NCI-H2081 treated with DMSO at 0.1 percent for 48 hours (cell line): ENCODE measurements around the gene NR1D1.

Source experiments
- DNase-seq: peaks from one replicate; lab custom pipeline; 2025; lab: John Stamatoyannopoulos, UW

The NR1D1 gene

DNA sequence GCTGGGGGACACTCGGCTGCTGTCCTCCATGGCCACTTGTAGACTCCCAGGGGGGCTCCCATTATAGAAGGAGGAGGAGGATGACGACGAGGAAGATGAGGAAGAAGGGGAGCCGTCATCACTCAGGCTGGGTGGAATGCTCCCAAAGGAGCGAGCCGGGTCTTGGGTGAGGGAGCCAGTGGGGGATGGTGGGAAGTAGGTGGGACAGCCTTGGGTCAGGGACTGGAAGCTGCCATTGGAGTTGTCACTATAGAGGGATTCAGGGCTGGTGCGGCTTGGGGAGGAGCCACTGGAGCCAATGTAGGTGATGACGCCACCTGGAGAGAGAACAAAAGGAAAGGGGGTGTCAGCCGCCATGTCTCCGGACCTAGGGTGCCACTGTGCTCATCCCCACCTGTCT, 3.3 kb downstream of the NR1D1 start:
- no peak for DNase-seq

DNA sequence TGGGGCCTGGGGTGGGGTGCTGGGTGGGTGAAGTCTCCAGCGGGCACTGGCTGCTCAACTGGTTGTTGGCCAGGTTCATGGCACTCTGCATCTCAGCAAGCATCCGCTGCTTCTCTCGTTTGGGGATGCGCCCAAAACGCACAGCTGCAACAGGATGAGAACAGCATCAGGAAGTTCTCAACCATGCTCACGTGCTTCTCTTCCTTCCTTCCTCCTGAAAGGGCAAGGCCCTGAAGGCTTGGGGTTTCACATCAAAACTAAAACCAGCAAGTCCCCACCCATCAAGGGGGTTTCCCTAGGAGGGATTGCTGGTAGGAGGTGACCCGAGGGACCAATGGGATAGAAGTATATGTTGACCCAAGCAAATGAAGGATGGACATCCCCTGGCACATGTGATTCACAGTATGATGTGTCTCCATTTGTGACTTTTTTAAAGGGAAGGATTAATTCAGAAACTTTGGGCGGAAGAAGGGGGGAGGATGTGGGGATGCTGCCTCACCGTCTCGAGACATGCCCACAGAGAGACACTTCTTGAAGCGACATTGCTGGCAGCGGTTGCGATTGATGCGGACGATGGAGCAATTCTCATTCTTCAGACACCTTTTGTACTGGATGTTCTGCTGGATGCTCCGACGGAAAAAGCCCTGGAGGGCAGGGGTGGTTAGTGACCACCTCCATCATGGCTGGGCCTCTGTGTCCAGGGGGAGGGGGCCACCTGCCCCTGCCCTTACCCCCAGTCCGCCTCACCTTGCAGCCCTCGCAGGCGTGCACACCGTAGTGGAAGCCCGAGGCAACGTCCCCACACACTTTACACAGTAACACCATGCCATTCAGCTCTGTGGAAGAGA, 4.2 kb downstream of the NR1D1 start:
- DNase-seq = no peak

DNA sequence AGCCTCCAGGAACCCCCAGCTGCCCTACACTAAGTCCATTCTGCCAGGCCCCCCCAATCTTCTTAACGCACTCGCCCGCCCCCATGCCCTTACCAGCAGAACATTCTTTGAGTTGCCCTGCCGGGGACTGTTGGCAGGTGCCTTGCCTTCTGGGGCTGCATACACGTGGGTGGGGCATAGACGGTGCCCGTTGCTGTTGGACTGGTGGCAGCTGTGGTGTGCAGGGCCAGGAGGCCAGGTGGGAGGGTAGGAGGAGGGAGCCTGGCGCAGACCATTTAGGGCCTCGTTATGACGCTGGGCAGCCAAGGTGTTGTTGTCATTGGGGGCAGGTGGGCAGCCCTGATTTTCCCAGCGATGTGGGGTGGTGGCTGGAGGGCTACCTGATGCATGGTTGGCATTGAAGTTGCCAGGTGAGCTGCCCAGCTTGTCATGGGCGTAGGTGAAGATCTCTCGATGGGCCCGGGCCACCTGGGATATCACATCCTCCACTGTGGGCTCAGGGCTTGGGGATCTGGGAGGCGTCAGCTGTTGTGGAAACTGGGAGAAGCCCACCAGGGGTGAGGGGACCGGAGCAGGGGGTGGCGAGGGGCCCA, 4.9 kb downstream of the NR1D1 start:
- no peak for DNase-seq

DNA sequence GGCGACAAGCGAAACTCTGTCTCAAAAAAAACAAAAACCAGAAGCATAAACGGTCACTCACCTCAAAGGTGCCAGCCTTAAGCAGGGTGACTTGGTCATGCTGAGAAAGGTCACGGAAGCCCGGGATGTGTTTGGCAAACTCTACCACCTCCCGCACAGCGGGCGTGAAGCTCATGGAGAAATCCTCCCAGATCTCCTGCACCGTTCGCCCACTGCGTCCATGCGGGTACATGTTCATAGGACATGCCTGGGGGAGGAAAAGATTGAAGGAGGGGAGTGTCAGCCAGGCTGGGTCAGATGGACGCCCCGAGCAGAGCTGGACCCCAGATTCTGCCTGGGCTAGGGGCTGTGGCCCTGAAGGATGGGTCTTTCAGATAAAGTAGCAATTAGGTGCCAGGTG, 5.5 kb downstream of the NR1D1 start:
- DNase-seq = no peak

DNA sequence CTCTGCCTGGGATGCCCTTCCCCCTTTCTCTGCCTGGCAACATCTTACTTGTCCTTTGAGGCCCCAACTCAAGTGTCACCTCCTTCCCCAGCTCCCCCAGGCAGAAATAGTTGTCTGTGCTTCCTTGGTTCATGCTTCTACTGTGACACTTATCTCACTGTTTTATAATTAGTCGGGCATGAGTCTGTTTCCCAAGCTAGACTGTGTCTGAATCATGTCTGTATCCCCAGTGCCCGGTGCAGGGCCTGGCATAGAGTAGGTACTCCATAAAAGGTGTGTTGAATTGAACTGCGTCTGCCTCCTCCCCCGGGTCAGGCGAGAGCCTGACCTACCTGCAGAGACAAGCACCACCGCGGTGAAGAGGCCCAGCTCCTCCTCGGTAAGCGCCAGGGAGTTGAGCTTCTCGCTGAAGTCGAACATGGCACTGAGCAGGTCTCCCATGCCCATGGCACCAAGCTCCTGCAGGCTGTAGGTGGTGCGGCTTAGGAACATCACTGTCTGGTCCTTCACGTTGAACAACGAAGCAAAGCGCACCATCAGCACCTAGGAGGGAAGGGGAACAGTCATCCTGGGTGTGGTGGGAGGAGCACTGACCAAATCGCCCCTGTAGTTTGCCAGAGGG, 6.7 kb downstream of the NR1D1 start:
- DNase-seq = no peak

DNA sequence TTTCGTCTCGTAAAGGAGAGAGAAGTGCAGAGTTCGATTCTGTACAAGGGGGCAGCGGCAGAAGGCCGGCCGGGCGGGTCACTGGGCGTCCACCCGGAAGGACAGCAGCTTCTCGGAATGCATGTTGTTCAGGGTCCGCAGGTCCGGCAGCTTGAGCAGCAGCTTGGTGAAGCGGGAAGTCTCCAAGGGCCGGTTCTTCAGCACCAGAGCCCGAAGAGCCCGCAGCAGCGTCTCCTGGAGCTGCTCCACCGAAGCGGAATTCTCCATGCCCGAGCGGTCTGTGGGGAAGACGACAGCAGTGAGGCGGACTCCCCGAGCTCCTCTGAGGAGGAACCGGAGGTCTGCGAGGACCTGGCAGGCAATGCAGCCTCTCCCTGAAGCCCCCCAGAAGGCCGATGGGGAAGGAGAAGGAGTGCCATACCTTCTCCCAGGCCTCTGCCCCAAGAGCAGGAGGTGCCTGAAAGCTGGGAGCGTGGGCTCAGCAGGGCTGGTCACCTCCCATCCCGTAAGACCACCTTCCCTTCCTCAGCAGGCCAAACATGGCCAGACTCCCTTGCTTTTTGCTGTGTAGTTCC, 7.3 kb downstream of the NR1D1 start:
- DNase-seq = no peak

DNA sequence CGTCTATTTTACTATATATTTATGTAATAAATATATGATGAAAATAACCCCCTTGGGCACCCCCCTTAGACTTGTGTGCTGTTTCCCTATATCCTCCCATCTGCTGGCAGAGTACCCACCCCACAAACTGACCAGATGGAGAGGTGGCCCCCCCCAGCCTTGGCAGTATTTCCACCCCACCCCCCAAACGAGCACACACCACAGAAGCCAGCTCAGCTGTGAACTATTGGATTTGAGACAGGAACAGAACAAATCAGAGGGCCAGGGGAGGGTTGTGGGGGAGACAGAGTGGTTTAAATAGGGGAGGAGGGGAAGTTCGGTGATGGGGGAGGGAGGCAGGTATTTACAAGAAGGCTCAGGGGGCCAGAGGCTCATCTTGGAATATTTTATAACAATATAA, 7.8 kb downstream of the NR1D1 start:
- DNase-seq = no peak

DNA sequence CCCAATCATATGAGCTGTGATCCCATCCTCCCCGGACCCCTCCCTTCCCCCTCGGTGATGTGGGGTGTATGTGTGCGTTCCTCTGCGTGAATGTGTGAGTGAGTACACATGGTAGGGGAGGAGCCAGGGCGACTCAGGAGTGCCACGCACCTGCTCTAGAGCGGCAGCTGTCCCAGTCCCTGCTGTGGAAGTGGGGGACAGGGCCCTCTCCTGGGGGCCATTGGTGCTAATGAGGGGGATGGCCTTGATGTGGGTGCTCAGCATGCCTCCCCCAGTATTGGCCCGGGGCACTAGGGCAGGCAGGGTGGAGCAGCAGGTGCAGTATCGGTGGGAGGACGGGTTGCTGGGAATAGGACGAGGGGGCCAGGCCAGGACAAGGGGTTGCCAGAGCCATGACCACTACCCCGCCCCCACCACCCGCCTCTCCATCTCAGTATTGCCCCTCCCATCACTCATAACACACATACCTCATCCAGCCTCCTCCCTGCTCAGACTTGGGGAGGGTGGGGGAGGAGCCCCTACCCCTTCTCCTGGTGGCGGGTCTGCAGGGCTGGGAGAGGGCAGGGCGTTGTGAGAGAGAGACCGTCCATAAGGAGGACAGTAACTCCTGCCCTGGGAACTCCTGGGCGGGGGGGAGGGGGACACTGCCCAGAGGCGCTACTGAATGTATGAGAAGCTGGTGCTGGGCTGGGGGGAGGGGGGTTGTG, 8.5 kb downstream of the NR1D1 start:
- no peak for DNase-seq

DNA sequence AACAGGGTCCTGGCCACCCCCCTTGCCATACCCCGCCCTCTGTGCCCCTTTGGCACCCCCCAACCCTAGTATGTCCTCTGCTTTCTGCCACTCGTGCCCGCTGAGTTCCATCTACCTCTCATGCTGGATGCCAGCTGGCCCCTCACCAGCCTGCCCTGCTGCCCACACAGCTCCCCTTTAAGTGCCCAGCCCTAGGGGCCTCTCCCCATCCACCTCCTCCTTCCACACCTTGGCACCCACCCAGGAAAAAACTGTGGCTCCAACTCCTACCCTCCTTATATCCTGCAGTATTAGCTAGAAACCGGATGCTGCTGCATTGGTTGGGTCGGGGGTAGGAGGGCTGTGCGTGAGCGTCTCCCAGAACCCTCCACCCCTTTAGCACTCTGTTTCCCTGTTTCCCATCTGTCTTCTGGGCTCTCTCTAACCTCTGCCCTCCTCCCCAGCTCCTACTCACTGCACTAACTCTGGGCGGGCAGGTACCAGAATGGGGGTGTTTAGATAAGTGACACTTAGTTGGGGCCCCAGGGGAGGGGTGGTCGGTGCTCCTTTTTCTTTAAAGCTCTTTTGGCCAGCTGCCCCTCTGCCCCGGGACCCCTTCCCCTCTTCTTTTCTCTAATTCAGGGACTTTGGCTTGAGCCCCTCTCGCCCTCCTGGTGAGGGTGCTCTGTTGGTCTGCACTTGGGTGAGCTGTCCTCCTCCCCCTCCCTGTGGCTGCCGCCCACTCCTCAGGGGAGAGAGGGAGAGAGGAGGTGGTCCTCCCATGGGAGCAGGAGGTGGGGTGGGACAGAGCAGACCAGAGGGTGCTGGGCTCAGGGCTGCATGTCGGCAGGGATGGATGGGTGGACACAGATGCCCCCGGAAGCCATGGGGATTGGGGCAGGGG, 9.9 kb downstream of the NR1D1 start:
- DNase-seq = no peak

DNA sequence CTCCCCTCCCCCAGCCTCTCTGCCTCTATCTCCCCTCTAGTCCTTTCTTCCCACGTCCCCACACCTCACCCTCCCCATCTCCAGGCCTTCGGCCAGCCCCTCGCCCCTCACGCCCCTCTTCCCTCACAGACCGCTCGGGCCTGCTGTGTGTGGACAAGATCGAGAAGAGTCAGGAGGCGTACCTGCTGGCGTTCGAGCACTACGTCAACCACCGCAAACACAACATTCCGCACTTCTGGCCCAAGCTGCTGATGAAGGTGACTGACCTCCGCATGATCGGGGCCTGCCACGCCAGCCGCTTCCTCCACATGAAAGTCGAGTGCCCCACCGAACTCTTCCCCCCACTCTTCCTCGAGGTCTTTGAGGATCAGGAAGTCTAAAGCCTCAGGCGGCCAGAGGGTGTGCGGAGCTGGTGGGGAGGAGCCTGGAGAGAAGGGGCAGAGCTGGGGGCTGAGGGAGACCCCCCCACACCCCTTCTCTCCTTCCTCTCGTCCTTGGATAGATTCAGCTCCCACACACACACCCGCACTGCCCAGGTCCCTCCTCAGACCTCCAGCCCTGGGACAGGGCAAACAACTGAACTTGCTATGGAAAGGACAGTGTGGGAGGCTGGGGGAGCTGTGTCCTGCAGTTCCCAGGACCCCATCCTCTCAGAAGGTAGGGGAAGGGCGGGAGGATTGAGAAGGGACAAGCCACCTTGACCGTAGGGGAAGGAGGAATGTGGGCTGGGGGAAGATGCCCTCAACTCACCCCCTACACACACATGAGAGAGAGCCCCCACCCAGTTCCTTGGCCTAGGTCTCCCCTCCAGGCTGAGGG, 11.1 kb downstream of the NR1D1 start:
- no peak for DNase-seq

DNA sequence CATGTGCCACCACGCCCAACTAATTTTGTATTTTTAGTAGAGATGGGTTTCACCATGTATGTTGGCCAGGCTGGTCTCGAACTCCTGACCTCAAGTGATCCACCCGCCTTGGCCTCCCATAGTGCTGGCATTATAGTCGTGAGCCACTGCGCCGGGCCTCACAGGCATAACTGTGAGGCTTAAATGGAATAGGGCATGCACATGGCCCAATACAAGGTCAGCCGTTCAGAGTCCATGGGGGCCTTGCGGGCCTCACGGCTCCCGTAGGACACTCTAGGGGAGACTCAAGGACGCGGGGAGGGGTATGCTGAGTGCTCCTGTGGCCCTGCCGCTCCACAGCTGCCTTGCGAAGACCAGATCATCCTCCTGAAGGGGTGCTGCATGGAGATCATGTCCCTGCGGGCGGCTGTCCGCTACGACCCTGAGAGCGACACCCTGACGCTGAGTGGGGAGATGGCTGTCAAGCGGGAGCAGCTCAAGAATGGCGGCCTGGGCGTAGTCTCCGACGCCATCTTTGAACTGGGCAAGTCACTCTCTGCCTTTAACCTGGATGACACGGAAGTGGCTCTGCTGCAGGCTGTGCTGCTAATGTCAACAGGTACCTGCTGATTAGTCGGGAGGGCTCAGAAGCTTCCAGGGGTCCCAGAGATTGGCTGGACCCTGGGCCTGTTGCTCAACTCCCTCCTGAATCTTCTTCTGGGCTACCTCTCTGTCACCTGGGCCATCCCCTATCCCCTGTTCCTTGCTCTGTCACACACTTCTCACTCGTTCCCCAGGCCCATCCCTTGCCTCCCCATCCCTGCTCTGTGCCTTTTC, 12.3 kb downstream of the NR1D1 start:
- DNase-seq = no peak

DNA sequence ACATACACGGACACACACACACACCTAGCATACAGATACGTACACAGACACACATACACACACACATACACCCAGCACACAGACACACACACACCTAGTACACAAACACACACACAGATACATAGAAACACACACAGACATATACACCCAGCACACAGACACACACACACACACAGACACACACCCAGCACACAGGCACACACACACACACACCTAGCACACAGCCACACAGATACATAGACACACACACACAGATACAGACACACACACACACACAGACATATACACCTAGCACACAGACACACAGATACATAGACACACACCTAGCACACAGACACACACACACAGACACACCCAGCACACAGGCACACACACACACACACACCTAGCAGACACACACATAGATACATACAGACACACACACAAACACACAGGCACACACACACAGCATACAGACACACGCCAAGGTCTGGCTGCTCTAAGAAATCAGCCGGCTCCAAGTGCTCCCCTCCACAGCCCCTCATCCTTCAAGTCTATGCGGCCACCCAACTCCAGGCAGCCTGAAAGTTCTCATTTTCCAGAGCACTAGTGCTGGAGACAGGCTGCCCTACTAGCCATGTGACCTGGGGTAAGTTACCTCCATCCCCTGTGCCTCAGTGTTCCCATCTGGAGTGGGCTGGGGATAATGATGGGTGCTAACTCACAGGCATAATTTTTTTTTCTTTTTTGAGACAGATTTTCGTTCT, 13.2 kb downstream of the NR1D1 start:
- no peak for DNase-seq

DNA sequence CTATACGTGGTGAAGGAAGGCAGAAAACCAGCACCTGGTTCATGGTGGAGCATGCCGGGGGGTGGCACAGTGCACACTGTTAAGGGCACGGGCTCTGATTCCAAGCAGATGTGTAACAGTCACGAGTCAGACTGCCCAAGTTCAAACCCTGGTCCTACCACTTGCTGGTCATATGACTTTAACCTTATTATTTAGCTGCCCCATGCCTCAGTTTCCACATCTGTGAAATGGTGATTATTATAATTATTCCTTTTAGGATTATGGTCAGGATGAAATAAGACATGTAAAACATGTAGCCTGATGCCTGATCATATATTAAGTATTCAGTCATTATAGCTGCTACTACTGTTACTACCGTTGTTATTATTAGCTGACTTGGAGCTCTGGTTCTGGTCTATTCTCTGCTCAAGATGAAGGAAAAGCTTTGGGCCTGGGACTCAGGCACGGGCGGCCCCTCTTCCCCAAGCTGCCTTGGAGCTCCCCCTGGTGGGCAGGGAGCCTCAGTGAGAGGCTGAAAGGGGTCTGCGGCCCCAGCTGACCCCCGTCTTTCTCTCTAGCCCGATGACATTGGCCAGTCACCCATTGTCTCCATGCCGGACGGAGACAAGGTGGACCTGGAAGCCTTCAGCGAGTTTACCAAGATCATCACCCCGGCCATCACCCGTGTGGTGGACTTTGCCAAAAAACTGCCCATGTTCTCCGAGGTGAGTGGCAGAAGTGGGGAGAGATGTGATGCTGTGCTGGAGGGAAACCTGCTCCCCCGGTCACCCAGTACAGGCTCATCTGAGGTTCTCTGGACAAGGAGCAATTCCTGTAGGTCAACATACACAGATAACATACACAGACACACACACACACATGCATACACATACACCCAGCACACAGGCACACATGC, 14.0 kb downstream of the NR1D1 start:
- DNase-seq = no peak

DNA sequence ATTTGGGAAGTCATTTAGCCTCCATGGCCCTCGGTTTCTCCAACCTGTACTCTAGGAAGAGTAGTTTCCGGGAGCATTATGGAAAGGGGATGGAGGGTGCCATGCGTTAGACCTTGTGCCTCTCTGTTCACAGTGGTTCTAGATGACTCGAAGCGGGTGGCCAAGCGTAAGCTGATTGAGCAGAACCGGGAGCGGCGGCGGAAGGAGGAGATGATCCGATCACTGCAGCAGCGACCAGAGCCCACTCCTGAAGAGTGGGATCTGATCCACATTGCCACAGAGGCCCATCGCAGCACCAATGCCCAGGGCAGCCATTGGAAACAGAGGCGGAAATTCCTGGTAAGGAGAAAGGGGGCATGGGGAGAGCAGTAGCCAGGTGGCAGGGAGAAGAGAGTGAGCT, 15.9 kb downstream of the NR1D1 start:
- no peak for DNase-seq

DNA sequence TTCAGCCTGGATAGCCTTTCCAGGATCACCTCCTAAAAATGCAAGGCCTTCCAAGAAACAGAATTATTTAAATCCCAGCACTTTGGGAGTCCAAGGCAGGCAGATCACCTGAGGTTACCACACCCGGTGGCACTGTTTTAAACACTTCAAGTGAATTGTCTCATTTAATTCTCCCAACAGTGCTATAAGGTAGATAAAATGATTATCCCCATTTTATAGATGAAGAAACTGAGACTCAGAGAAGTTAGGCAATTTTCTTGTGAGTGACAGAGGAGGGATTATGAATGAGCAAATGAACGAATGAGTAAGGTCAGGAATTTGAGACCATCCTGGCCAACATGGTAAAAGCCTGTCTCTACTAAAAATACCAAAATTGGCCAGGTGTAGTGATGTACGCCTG, 20.8 kb downstream of the NR1D1 start:
- DNase-seq = no peak

DNA sequence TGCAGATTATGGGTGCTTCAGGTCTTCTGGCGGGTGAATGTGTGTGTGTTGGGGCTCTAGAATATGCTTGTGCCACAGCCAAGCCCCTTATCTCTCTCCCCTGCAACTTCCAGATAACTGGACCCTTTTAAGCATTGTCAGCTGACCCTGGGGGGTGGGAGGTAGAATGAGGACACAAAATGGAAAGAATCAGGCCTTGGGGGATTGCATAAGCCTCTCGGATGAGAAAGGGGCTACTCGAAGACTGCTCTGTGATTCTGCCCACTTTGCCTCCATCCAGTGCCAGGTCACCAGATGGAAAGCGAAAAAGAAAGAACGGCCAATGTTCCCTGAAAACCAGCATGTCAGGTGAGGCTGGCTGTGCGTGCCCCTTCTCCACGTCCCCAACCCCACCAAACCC, 23.8 kb downstream of the NR1D1 start:
- DNase-seq = no peak

DNA sequence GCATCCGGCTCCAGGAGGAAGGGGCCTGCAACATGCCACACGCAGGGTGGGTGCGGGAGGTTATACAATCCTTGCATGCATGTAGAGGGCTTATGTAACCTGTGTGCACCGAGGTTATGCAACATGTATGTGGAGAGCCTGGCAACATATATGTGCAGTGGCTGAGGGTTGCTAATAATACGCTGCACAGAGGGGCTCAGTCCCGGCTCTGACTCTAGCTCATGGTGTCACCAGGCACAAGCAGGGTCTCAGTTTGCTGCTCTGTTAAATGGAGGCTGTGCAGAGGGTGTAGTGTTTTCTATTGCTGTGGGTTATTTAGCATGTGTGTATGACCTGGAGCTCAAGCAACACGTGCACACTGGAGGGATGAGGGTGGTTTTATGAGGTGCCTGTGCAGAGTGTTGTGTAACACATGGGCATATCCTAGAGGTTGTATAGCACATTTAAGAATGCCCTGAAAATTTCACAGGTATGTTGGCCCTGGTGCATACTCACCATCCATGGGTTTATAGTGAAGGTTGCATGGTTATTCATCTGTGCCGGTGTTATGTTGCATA, 24.4 kb downstream of the NR1D1 start:
- no peak for DNase-seq
